MM.1S (cell line): ENCODE results near the gene SMIM35.

ENCODE experiments used
- DNase-seq: peaks from one replicate; pipeline ENCODE4 v3.0.0-alpha.2; 2015
- H2AFZ ChIP-seq: fragments of 300-600 bp; sonication (generic); 2 replicates; pipeline ENCODE4 v1.6.0; 2016; ENCODE audit warnings: antibody characterized with exemption, low read length
- H3F3A ChIP-seq: fragments of 300-600 bp; sonication (generic); 2 replicates; pipeline ENCODE4 v1.6.1; 2016; ENCODE audit warnings: mild to moderate bottlenecking, antibody characterized with exemption, low read length, moderate library complexity, mixed read lengths; ENCODE audit not compliant: insufficient read depth
- H3K27ac ChIP-seq: fragments of 300-600 bp; sonication (generic); 2 replicates; pipeline ENCODE4 v1.5.1; 2016; ENCODE audit warnings: mild to moderate bottlenecking, low read length
- H3K27me3 ChIP-seq: fragments of 300-600 bp; sonication (generic); replicated peaks from 2 replicates; pipeline ENCODE4 v1.6.0; 2016; ENCODE audit warnings: low read length; ENCODE audit not compliant: insufficient read depth
- H3K36me3 ChIP-seq: fragments of 300-600 bp; sonication (generic); replicated peaks from 2 replicates; pipeline ENCODE4 v1.6.1; 2016; ENCODE audit warnings: mild to moderate bottlenecking, low read length, mixed read lengths; ENCODE audit not compliant: insufficient read depth
- H3K4me1 ChIP-seq: fragments of 300-600 bp; sonication (generic); 2 replicates; pipeline ENCODE4 v1.6.1; 2016; ENCODE audit warnings: low read length, mixed read lengths
- H3K4me2 ChIP-seq: fragments of 300-600 bp; sonication (generic); 2 replicates; pipeline ENCODE4 v1.6.0; 2016; ENCODE audit warnings: low read depth, low read length
- H3K4me3 ChIP-seq: fragments of 300-600 bp; sonication (generic); 2 replicates; pipeline ENCODE4 v1.5.1; 2016; ENCODE audit warnings: low read length, mixed read lengths
- H3K79me2 ChIP-seq: fragments of 300-600 bp; sonication (generic); 2 replicates; pipeline ENCODE4 v1.6.1; 2016; ENCODE audit warnings: mixed run types, low read length, mixed read lengths
- H3K9ac ChIP-seq: fragments of 300-600 bp; sonication (generic); 2 replicates; pipeline ENCODE4 v1.6.1; 2016; ENCODE audit warnings: low read length, mixed read lengths
- H3K9me2 ChIP-seq: fragments of 300-600 bp; sonication (generic); replicated peaks from 2 replicates; pipeline ENCODE4 v1.6.1; 2016; ENCODE audit warnings: mild to moderate bottlenecking, low read length, mixed read lengths; ENCODE audit not compliant: insufficient read depth
- H3K9me3 ChIP-seq: fragments of 300-600 bp; sonication (generic); replicated peaks from 2 replicates; pipeline ENCODE4 v1.6.1; 2016; ENCODE audit warnings: mild to moderate bottlenecking, low read length, mixed read lengths; ENCODE audit not compliant: insufficient read depth
- H4K20me1 ChIP-seq: fragments of 300-600 bp; sonication (generic); 2 replicates; pipeline ENCODE4 v1.6.1; 2016; ENCODE audit warnings: mild to moderate bottlenecking, low read length, moderate library complexity, mixed read lengths; ENCODE audit not compliant: insufficient read depth
- CTCF ChIP-seq: fragments of 300-600 bp; sonication (generic); IDR thresholded peaks from 2 replicates; pipeline ENCODE4 v1.5.1; 2016; ENCODE audit warnings: antibody characterized with exemption, low read length, mixed read lengths
- EZH2 ChIP-seq: fragments of 300-600 bp; sonication (generic); optimal IDR thresholded peaks from 2 replicates; pipeline ENCODE3; 2017; ENCODE audit warnings: low read depth, mild to moderate bottlenecking, antibody characterized with exemption, low read length, mixed read lengths
- EZH2phosphoT487 ChIP-seq: fragments of 300-600 bp; sonication (generic); IDR thresholded peaks from 2 replicates; pipeline ENCODE4 v1.6.1; 2018; ENCODE audit warnings: antibody characterized with exemption, low read length

SMIM35 gene

GRCh38 chr11:118126082-118126838, 39.5 kb upstream of the SMIM35 start:
- no peak overlapping the region for H3K27ac ChIP-seq
- no peaks in the 10 kb centered on the region for H4K20me1 ChIP-seq
- no peak overlapping the region for H3K9ac ChIP-seq
- no peak for TF ChIP-seq EZH2
- H3F3A ChIP-seq: no peaks in the 10 kb centered on the region
- H3K36me3 ChIP-seq: no peaks in the 10 kb centered on the region
- no peak overlapping the region for H3K4me3 ChIP-seq
- no peaks in the 10 kb centered on the region for H3K9me2 ChIP-seq
- H3K79me2 ChIP-seq: no peaks in the 10 kb centered on the region
- H2AFZ ChIP-seq: 0 out of 2 replicates have a peak overlapping the region, but pooled peaks have one; percentile 31
- no peaks in the 10 kb centered on the region for H3K9me3 ChIP-seq
- no peaks in the 10 kb centered on the region for H3K27me3 ChIP-seq
- no peaks in the 10 kb centered on the region for H3K4me1 ChIP-seq
- no peak overlapping the region for H3K4me2 ChIP-seq
- no peak for DNase-seq

- H3K4me1 ChIP-seq: no peaks in the 10 kb centered on the region
- H3K4me2 ChIP-seq: no peak overlapping the region
- H3K9me2 ChIP-seq: no peaks in the 10 kb centered on the region
- no peaks in the 10 kb centered on the region for H3K36me3 ChIP-seq
- H3K9me3 ChIP-seq: no peaks in the 10 kb centered on the region
- no peak overlapping the region for H3K9ac ChIP-seq
- no peaks in the 10 kb centered on the region for H3K79me2 ChIP-seq
- H2AFZ ChIP-seq: no peak overlapping the region
- no peaks in the 10 kb centered on the region for H4K20me1 ChIP-seq
- no peaks in the 10 kb centered on the region for H3F3A ChIP-seq
- no peaks in the 10 kb centered on the region for H3K27me3 ChIP-seq
- no peak overlapping the region for H3K27ac ChIP-seq
- TF ChIP-seq EZH2phosphoT487 (no peak), CTCF (no peak), EZH2 (no peak)
- DNase-seq: no peak
- no peak overlapping the region for H3K4me3 ChIP-seq
Measured at GRCh38 chr11:118124929-118125535, 38.3 kb upstream of the SMIM35 start.

GRCh38 chr11:118120793-118121192, 34.0 kb upstream of the SMIM35 start:
- TF ChIP-seq EZH2: no peak
- no peak for TF ChIP-seq EZH2phosphoT487
- TF ChIP-seq CTCF: no peak
- Histone ChIP-seq H3K79me2 (no peaks in the 10 kb centered on the region), H3F3A (no peaks in the 10 kb centered on the region), H3K4me3 (no peak overlapping the region), H3K27ac (no peak overlapping the region), H3K36me3 (no peaks in the 10 kb centered on the region), H4K20me1 (no peaks in the 10 kb centered on the region), H3K9me3 (no peaks in the 10 kb centered on the region), H3K27me3 (no peaks in the 10 kb centered on the region), H3K4me2 (no peak overlapping the region), H3K9ac (no peak overlapping the region), H3K4me1 (0 out of 2 replicates have a peak, but pooled peaks cover 3% of the 10 kb centered on the region), H2AFZ (no peak overlapping the region), H3K9me2 (no peaks in the 10 kb centered on the region)
- DNase-seq: no peak
